K562 (cell line): ENCODE data around the gene BHMT2. TPM values are rescaled to one million over a fixed set of nuclear protein-coding genes. Genes with fewer than 3 reads are reported as not detected.

ENCODE experiments used
- GATA2 ChIP-seq: sonication (generic); formaldehyde crosslinking; IDR thresholded peaks from 2 replicates; pipeline ENCODE4 v1.4.0; 2020; ENCODE audit warnings: mild to moderate bottlenecking, missing genetic modification reagents
- SRSF1 ChIP-seq: fragments of 200-400 bp; formaldehyde crosslinking; IDR thresholded peaks from 2 replicates; pipeline ENCODE4 v1.6.1; 2017; ENCODE audit warnings: mild to moderate bottlenecking, low read depth, low read length, moderate library complexity
- TCFL5 ChIP-seq: fragments of 250-450 bp; sonication (Bioruptor Pico); conservative IDR thresholded peaks from 2 replicates; pipeline ENCODE4 v1.6.1; 2021; ENCODE audit warnings: mild to moderate bottlenecking, moderate library complexity, matching md5 sums
- USF1 ChIP-seq: sonication (generic); formaldehyde crosslinking; IDR thresholded peaks from 2 replicates; pipeline ENCODE4 v1.9.0; 2022; ENCODE audit warnings: mild to moderate bottlenecking, missing genetic modification reagents
- ZBTB7A ChIP-seq: IDR thresholded peaks from 2 replicates; pipeline ENCODE4 v1.6.1; 2011; ENCODE audit warnings: low read depth, mild to moderate bottlenecking, low read length, moderate library complexity, borderline replicate concordance; ENCODE audit not compliant: control insufficient read depth
- ZNF165 ChIP-seq: fragments of 250-450 bp; sonication (Bioruptor Pico); IDR thresholded peaks from 2 replicates; pipeline ENCODE4 v1.4.0; 2020; ENCODE audit warnings: borderline replicate concordance
- ZNF707 ChIP-seq: fragments of 250-450 bp; sonication (Bioruptor Pico); conservative IDR thresholded peaks from 2 replicates; pipeline ENCODE4 v1.8.0; 2022; ENCODE audit warnings: inconsistent platforms, mild to moderate bottlenecking, moderate library complexity
- polyA plus RNA-seq, 8 experiments: library from polyadenylated mRNA; depleted of rRNA in 4 of 8; stranded (reverse) in 5 of 8; unstranded in 3 of 8; fragments of >200 nt; fragmentation: Nextera tagmentation in 2 of 8; fragmentation: Illumina TruSeq in 1 of 8; extraction: Ambion mirVana in 2 of 8; extraction: Trizol in 1 of 8; gene quantifications; 2 replicates each; pipeline versions ENCODE4 v1.2.1 to v1.2.3, GENCODE V29; 2011 to 2014; ENCODE audit warnings: inconsistent platforms in 1 of 8, missing spikeins in 1 of 8
- total RNA-seq, 7 experiments: library from RNA; depleted of rRNA in 6 of 7; stranded (reverse); fragments of >200 nt in 6 of 7; fragmentation: Illumina TruSeq in 2 of 7; extraction: Trizol in 2 of 7; gene quantifications; 2 replicates each; pipeline versions ENCODE4 v1.2.1 to v1.2.3, GENCODE V29; 2011 to 2021; ENCODE audit warnings: low replicate concordance in 1 of 7
- TF ChIP-seq, protein P1 (sequence below): fragments of 250-450 bp; sonication (Bioruptor Pico); IDR thresholded peaks from 2 replicates; pipeline ENCODE4 v1.5.1; 2021; ENCODE audit warnings: mild to moderate bottlenecking

The BHMT2 gene
- total and polyA plus RNA-seq, 9 of the 15 experiments (the other 6 are each of a cell fraction or from before 2014, with no cell fraction given), result not detected

GRCh38 chr5:79032031-79032695 is 37.4 kb upstream of the BHMT2 start (continued):
- no peak for TF ChIP-seq GATA2 (CRISPR knock-in tag)
- no peak for TF ChIP-seq TCFL5 (CRISPR knock-in tag)
- no peak for TF ChIP-seq ZNF707 (CRISPR knock-in tag)
- no peak for TF ChIP-seq ZNF165 (CRISPR knock-in tag)
- TF ChIP-seq ZBTB7A, result no peak
- TF ChIP-seq, protein P1, sequence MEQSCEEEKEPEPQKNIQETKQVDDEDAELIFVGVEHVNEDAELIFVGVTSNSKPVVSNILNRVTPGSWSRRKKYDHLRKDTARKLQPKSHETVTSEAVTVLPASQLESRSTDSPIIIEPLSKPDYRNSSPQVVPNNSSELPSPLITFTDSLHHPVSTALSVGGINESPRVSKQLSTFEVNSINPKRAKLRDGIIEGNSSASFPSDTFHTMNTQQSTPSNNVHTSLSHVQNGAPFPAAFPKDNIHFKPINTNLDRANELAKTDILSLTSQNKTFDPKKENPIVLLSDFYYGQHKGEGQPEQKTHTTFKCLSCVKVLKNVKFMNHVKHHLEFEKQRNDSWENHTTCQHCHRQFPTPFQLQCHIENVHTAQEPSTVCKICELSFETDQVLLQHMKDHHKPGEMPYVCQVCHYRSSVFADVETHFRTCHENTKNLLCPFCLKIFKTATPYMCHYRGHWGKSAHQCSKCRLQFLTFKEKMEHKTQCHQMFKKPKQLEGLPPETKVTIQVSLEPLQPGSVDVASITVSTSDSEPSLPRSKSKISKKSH (CRISPR knock-in tag), result no peak
- TF ChIP-seq USF1 (CRISPR knock-in tag), result 0 out of 2 replicates have a peak, but pooled peaks have one; percentile 16
- no peak for TF ChIP-seq SRSF1
